Stimulated activated CD4-positive, alpha-beta T cell treated with anti-CD3 and anti-CD28 coated beads, Interleukin-12 subunit alpha, Interleukin-12 subunit beta, amount 100 ng/mL, for 24 hours (primary cell): ENCODE measurements around the gene PREX1.
A peak's percentile ranks its signal among the peaks of the same experiment; 100 is the strongest.

Experiments used
- DNase-seq, 2 experiments: peaks; one replicate each; pipeline ENCODE4 v3.0.0-alpha.2; 2020; ENCODE audit warnings: low read depth in 2 of 2

Gene PREX1

GRCh38 chr20:48661575-48662455 is 166.0 kb downstream of the PREX1 start:
- no peak for DNase-seq

DNA sequence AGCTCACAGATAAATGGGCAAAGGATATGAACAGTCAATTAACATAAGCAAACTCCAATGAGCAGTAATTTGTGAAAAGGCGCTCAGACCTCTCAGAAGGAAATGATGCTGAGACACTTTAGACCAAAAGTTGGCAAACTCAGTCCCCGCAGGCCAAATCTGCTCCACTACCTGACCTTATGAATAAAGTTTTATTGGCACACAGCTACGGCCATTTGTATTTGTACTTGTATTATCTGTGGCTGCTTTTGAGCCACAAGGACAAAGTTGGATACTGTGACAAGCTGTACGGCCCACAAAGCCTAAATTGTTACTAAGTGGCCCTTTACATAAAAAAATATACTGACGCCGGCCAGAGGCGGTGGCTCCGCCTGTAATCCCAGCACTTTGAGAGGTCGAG is 167.0 kb downstream of the PREX1 start:
- DNase-seq = no peak

DNA sequence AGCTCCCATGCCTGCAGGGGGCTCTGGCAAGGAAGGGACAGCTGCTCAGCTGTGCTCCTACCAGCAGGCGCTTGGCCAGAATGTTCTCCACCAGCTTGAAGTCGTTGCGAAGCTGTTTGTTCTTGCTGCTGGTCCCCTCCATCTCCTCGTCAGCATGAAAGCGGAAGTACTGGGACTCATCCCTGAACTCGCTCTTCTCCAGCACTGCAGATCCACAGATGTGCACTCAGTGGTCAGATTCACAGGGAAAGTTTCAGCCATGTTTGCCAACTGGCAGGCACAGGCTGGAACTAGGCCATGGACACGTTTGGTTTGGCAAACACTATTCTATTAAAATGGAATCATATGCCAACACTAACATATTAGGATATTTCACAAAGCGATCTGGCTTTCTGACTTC is 167.9 kb downstream of the PREX1 start:
- DNase-seq = no peak

DNA sequence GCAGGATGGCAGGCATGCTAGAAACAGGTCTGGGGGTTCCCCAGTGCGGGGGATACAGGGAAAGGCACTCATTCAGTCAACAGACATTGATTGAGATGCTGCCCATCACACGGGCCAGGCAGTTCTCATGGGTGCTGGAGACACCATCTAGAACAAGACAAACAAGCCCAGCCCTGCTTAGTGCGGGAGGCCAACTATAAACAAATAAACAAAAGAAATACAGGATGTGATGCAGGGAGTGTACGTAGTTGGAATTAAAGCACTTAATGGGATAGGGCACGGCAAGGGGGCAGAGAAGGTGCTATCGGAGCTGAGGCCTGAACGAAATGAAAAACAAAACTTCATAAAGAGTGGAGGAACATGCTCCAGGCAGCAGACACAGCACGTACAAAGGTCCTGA is 169.3 kb downstream of the PREX1 start:
- no peak for DNase-seq

DNA sequence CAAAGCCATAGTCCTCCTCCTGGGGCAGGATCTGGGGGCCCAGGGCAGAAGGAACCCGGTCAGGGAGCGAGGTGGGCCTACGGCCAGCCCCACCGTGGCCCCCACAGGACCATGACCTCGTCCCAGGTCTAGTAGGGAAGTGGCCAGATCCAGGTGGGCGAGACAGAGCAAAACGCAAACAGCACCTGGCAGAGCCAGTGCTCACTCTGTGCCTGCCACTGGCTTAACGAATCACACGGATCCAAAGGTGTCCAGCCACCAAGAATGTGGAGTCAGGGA is 169.7 kb downstream of the PREX1 start:
- no peak for DNase-seq

DNA sequence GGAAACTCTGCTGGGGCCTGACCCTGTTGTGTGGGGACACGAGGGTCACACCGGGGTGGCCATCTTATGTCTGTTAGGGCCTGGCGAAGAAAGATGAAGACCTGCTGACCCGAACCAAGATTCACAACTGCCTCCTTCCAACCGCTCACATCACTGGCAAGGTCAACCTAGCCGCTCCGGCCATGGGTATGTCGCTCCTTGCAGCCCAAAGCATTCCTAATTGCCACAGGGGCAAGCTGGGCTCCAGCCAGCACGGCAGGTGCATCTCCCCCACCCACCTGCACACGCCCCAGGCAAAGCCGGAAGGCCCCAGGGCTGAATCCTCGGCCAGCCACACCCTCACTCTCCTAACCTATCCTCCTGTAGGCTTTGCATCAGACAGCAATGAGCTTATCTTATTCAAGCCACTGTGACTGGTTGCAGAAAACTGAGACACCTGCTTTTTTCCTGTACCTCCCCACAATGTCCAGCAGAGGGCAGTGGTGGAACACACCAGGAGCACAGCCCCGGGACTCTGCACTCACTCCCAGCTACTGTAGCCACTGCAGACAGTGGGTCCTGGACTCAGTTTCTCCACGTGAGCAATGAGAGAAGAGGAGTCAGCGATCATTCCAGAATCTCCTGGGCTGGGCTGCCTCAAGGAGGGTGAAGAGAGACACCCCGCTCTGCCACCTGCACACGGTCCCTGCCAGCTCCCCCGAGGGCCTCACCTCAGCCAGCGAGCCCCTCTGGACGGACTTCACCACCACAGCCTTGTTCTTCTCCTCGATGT is 170.2 kb downstream of the PREX1 start:
- peak; percentile 38 to 45 for DNase-seq

- DNase-seq = no peak
Observed at GRCh38 chr20:48656661-48657211, 171.1 kb downstream of the PREX1 start.

GRCh38 chr20:48656137-48656536 is 171.7 kb downstream of the PREX1 start:
- DNase-seq = no peak

DNA sequence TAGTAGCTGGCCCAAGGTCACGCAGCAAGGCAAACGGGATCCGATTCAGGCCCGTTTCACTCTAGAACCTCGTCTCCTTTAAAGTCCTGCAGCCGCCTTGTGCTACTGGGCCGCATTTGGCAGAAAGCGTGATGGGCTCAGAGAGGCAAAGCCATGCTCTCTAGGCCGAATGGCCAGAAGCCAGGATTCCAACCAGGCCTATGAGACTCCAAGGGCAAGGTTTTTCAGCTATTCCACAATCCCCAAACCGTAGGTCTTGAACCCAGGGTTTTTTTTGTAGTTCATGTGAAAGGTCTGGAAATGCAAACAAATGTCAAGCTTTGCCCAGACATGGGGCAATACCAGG is 174.1 kb downstream of the PREX1 start:
- no peak for DNase-seq

GRCh38 chr20:48652961-48653705 is 174.7 kb downstream of the PREX1 start:
- DNase-seq = no peak

GRCh38 chr20:48651960-48652359 is 175.8 kb downstream of the PREX1 start:
- DNase-seq = no peak

DNA sequence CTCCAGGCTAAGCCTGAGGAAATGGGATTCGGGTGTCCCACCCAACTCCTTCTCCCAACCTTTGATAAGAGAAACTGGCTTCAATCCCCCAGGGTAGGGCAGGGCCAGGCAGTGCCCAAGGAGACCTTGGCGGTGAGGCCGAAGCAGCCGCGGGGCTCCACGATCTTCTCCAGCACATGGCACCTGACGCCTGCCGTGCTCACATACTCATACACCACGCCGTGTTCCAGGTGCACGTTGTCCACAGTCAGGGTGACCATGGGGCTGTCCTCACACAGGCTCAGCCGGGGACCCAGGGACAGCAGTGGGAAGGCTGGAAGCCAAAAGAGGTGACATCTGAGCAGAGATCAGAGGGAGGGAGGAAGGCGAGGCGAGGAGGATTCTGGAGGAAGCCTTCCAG is 176.5 kb downstream of the PREX1 start:
- DNase-seq = no peak

- no peak for DNase-seq
Observed at GRCh38 chr20:48649868-48650267, 177.9 kb downstream of the PREX1 start.

- DNase-seq = no peak
Observed at GRCh38 chr20:48649104-48649626, 178.6 kb downstream of the PREX1 start.

DNA sequence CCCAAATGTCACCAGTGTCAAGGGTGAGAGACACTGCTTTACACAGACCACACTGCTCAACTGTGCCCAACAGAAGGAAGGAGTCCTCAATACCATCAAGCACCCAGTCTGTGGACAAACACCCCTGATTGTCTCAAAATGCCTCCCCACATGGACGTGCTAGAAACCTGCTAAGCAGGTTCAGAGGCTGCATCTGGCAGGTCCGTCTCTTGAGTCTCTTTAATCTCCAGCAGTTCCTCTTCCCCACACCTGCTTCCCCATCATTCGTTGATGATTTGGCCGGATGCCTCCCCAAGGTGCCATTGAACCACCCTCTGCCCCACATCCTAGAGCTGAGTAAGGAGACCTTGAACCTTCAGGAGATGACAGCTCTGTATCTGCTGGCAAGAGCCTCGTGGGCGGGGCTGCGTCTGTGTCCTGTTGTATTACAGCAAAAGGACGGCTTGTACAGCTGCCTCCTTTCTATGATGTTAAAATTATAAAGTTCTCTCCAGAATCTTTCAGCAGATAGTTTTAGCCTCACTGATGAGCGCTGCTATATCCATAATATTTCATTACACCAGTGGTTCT is 179.2 kb downstream of the PREX1 start:
- no peak for DNase-seq

- no peak for DNase-seq
Observed at GRCh38 chr20:48647858-48648257, 179.9 kb downstream of the PREX1 start.

DNA sequence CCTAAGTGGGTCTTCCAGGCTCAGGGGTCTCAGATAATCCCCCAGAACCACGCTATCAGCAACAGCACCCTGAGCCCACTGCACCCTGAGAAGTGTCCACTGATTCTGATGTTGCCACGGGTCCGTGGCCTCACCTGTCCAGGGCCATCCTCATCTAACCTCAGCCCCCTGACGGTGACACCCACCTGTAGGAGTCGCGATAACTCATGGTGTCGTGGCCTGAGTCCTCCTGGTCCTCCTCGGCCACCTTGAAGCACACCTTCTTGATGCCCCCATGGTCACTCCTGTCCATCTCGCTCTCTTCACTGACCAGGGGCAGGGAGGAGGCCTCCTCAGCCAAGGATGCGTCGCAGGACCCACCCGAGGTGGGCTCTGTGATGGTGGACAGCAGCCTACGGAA is 182.1 kb downstream of the PREX1 start:
- DNase-seq = no peak

GRCh38 chr20:48644286-48644828 is 183.4 kb downstream of the PREX1 start:
- no peak for DNase-seq

GRCh38 chr20:48642105-48642880 is 185.5 kb downstream of the PREX1 start:
- DNase-seq = no peak

DNA sequence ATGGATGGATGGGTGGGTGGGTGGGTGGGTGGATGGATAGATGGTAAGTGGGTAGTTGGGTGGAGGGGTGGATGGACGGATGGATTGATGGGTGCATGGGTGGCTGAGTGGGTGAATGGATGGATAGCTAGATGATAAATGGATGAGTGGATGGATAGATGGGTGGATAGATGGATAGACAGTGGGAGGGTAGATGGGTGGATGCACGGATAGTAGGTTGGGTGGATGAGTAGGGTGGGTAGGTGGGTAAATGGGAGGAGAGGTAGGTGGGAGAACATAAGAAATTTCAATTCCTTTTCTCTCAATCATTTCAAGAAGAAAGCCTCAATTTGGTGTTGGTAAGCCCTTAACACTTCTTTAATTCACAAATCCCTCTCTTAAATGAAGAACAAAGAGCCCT is 186.9 kb downstream of the PREX1 start:
- no peak for DNase-seq

DNA sequence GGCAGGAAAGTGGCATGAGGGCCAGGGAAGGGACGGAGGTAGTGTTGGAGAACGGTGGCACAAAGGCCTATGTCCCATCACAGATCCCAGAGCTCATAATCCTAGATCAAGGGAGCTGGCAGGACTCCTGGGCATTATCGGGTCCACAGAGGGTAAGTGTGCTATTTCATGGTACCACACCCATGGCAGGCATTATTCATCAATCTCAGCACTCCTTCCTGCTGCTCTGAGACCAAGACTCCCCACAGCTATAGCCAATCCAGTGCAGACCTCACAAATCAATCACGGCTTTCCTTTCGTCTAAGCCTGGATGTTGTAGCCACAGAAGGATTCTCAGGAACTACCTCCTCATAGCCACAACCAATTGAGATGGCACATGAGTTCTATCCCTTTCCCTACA is 187.9 kb downstream of the PREX1 start:
- no peak for DNase-seq
